Astrocyte of the cerebellum (primary cell): ENCODE data around the gene SCUBE2.

Experiments
- DNase-seq: peaks from one replicate; pipeline ENCODE4 v3.0.0-alpha.2; 2011; ENCODE audit warnings: low read depth
- H3K4me3 ChIP-seq: 2 replicates; pipeline ENCODE4 v1.5.1; 2011; ENCODE audit warnings: mild to moderate bottlenecking, low read depth, low read length, moderate library complexity
- CTCF ChIP-seq: IDR thresholded peaks from 2 replicates; pipeline ENCODE4 v1.5.1; 2012; ENCODE audit warnings: low read length, low read depth, moderate library complexity, mild to moderate bottlenecking; ENCODE audit errors: missing control alignments
- in situ Hi-C: cut with HindIII; loops from 2 replicates; pipeline ENCODE4 v1.10.0; 2017; ENCODE audit warnings: low sequenced_read_pairs

The SCUBE2 gene

DNA sequence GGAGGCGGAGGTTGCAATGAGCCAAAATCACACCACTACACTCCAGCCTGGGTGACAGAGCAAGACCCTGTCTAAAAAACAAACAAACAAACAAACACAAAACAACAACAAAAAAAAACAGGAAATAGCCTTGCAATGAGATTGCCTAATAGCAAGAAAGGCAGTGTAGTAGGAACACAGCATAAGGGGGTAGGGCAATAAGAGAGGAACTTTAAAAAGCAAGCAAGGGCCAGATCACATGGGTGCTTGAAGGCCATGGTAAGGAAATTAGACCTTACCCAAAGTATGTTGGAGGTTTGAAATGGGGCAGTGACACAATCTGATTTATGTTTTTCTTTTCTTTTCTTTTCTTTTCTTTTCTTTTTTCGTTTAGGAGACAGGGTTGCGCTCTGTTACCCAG is 52.9 kb downstream of the SCUBE2 start:
- no peak overlapping the region for H3K4me3 ChIP-seq
- in situ Hi-C loops: no loop called here
- TF ChIP-seq CTCF: no peak
- DNase-seq: no peak

- in situ Hi-C loops: no loop called here
- H3K4me3 ChIP-seq: no peak overlapping the region
- DNase-seq: no peak
- no peak for TF ChIP-seq CTCF
These were observed 53.4 kb downstream of the SCUBE2 start for GRCh38 chr11:9037963-9038362.

DNA sequence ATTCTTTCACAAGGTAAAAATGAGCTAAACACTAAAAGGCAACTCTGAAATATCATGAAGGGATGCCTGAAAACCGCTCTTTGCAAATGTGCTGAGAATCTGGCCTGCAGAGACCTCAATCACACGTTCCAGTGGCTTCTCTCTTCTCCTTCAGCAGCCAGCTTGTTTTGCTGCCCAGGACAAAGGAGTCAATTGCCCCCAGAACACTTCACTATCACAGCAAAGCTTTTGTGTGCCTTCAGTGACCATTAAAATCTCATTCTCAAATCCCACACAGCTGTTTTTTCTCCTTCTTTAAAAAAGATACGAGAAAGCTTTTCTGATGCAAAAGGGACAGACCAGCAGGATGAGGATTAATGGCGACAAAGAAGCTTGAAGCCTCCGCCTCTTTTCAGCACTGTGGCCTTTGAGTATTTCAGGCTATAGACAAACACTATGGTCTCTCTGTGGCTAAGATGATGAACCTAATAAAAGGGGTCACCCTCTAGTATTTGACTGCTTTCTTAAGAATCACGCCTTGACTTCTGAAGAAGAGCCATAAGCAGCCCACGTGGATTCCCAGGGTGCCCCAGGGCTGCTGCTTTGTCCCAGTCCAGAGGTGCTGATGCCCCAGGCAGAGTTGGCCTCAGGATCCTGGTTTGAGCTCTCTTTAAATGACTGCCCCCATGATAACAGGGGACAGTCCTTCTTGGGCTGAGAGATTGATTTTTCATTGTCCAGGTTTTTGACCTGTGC is 54.2 kb downstream of the SCUBE2 start:
- no peak for TF ChIP-seq CTCF
- no peak overlapping the region for H3K4me3 ChIP-seq
- DNase-seq: no peak
- in situ Hi-C loops: no loop called here

GRCh38 chr11:9030601-9031000 is 60.8 kb downstream of the SCUBE2 start:
- TF ChIP-seq CTCF: no peak
- in situ Hi-C loops: no loop called here

GRCh38 chr11:9029422-9029821 is 62.0 kb downstream of the SCUBE2 start:
- DNase-seq: no peak
- TF ChIP-seq CTCF: no peak
- in situ Hi-C loops: no loop called here
- H3K4me3 ChIP-seq: no peak overlapping the region

More at GRCh38 chr11:9030601-9031000, 60.8 kb downstream of the SCUBE2 start:
- no peak overlapping the region for H3K4me3 ChIP-seq
- no peak for DNase-seq

DNA sequence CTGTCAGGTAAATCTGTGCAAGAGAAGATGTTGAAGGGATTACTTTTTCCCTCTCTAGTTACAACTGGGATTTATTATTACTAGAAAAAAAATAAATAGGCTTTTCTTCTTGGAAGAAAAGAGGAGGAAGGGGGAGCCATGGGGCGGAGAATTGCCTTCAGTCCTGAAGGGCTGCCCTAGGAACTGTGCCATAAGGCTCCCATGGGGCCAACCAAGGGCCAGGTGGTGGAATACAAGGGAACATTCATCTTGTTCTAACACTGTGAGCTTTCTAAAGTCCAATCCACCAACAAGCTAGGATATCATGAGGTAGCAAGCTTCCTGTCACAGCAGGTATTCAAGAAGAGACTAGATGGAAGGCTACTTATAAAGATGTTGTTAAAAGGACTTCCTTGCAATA is 62.8 kb downstream of the SCUBE2 start:
- no peak for DNase-seq

More for the DNA sequence above, 62.8 kb downstream of the SCUBE2 start:
- H3K4me3 ChIP-seq: no peak overlapping the region
- TF ChIP-seq CTCF: no peak
- in situ Hi-C loops: no loop called here
